WTC11 (cell line): ENCODE results near the gene NFIX. TPM values are rescaled to one million over a fixed set of nuclear protein-coding genes. Genes with fewer than 3 reads are reported as not detected.

Experiments used
- ATAC-seq: fragments of 200-7000 bp; cut with Tn5 transposase; 2 replicates; pipeline ENCODE4 v1.10.0; 2021; ENCODE audit warnings: mild to moderate bottlenecking, moderate library complexity
- CTCF ChIA-PET: fragments of 300-600 bp; sonication (Branson Sonifier 250); formaldehyde crosslinking; loops from one replicate; lab custom pipeline; 2021; ENCODE audit warnings: antibody characterized with exemption; lab: Charles Lee
- POLR2A ChIA-PET: fragments of 350-600 bp; sonication (Branson Sonifier 250); formaldehyde crosslinking; loops from one replicate; lab custom pipeline; 2021; ENCODE audit warnings: antibody characterized with exemption; lab: Charles Lee
- DNase-seq: peaks from one replicate; pipeline ENCODE4 v3.0.0; 2021; ENCODE audit warnings: low spot score
- H3K27ac Mint-ChIP-seq: 2 replicates; pipeline ENCODE4 v1.8.0; 2021; ENCODE audit warnings: mixed read lengths
- H3K27me3 Mint-ChIP-seq: 2 replicates; pipeline ENCODE4 v1.8.0; 2021; ENCODE audit warnings: low read depth, mild to moderate bottlenecking, moderate library complexity, mixed read lengths
- H3K36me3 Mint-ChIP-seq: 2 replicates; pipeline ENCODE4 v1.8.0; 2021; ENCODE audit warnings: mixed read lengths
- H3K4me1 Mint-ChIP-seq: 2 replicates; pipeline ENCODE4 v1.8.0; 2022; ENCODE audit warnings: mixed read lengths
- H3K4me3 Mint-ChIP-seq: 2 replicates; pipeline ENCODE4 v1.8.0; 2021; ENCODE audit warnings: mild to moderate bottlenecking, moderate library complexity, mixed read lengths
- H3K9me3 Mint-ChIP-seq: 2 replicates; pipeline ENCODE4 v1.8.0; 2021; ENCODE audit warnings: mixed read lengths
- ATF1 ChIP-seq: sonication (generic); formaldehyde crosslinking; IDR thresholded peaks from 2 replicates; pipeline ENCODE4 v1.8.1; 2023; ENCODE audit warnings: mild to moderate bottlenecking, moderate library complexity, missing genetic modification reagents
- ELF4 ChIP-seq: sonication (generic); formaldehyde crosslinking; IDR thresholded peaks from 2 replicates; pipeline ENCODE4 v1.8.1; 2022; ENCODE audit warnings: low read depth, mild to moderate bottlenecking, moderate library complexity, missing genetic modification reagents
- FOXJ3 ChIP-seq: sonication (generic); formaldehyde crosslinking; IDR thresholded peaks from 2 replicates; pipeline ENCODE4 v1.9.0; 2021; ENCODE audit warnings: missing genetic modification reagents, mild to moderate bottlenecking, borderline replicate concordance
- FOXP1 ChIP-seq: sonication (generic); formaldehyde crosslinking; IDR thresholded peaks from 2 replicates; pipeline ENCODE4 v1.8.0; 2022; ENCODE audit warnings: missing genetic modification reagents, mild to moderate bottlenecking, moderate library complexity, borderline replicate concordance
- MXD4 ChIP-seq: fragments of 250-450 bp; sonication (Bioruptor Pico); IDR thresholded peaks from 2 replicates; pipeline ENCODE4 v1.8.0; 2021; ENCODE audit warnings: mild to moderate bottlenecking, moderate library complexity, borderline replicate concordance
- SOX15 ChIP-seq: fragments of 250-450 bp; sonication (Bioruptor Pico); IDR thresholded peaks from 2 replicates; pipeline ENCODE4 v1.9.0; 2021; ENCODE audit warnings: mild to moderate bottlenecking
- ZNF232 ChIP-seq: sonication (generic); formaldehyde crosslinking; IDR thresholded peaks from 2 replicates; pipeline ENCODE4 v1.8.0; 2022; ENCODE audit warnings: mild to moderate bottlenecking, missing genetic modification reagents
- total RNA-seq: library from RNA; stranded (reverse); gene quantifications from 3 replicates; pipeline ENCODE4 v1.2.3, GENCODE V29; 2021
- TF ChIP-seq, protein P1 (sequence below): sonication (generic); formaldehyde crosslinking; IDR thresholded peaks from 2 replicates; pipeline ENCODE4 v1.8.1; 2023; ENCODE audit warnings: mild to moderate bottlenecking, missing genetic modification reagents, moderate library complexity
- TF ChIP-seq, protein P2 (sequence below): fragments of 250-450 bp; sonication (Bioruptor Pico); IDR thresholded peaks from 2 replicates; pipeline ENCODE4 v1.9.0; 2021; ENCODE audit warnings: mild to moderate bottlenecking
- TF ChIP-seq, protein P3 (sequence below): sonication (generic); formaldehyde crosslinking; IDR thresholded peaks from 2 replicates; pipeline ENCODE4 v1.8.1; 2022; ENCODE audit warnings: low read depth, mild to moderate bottlenecking, moderate library complexity, missing genetic modification reagents, borderline replicate concordance
- TF ChIP-seq, protein P4 (sequence below): sonication (generic); formaldehyde crosslinking; IDR thresholded peaks from 2 replicates; pipeline ENCODE4 v1.8.0; 2022; ENCODE audit warnings: mild to moderate bottlenecking, missing genetic modification reagents
- TF ChIP-seq, protein P5 (sequence below): sonication (generic); formaldehyde crosslinking; IDR thresholded peaks from 2 replicates; pipeline ENCODE4 v1.8.1; 2023; ENCODE audit warnings: mild to moderate bottlenecking, missing genetic modification reagents, borderline replicate concordance
- TF ChIP-seq, protein P6 (sequence below): sonication (generic); formaldehyde crosslinking; IDR thresholded peaks from 2 replicates; pipeline ENCODE4 v1.8.0; 2023; ENCODE audit warnings: mild to moderate bottlenecking, missing genetic modification reagents
- TF ChIP-seq, protein P7 (sequence below): sonication (generic); formaldehyde crosslinking; IDR thresholded peaks from 2 replicates; pipeline ENCODE4 v1.8.0; 2022; ENCODE audit warnings: missing genetic modification reagents

Gene NFIX
- total RNA-seq, 1 experiment from 2014 or later, result 1.4 TPM

DNA sequence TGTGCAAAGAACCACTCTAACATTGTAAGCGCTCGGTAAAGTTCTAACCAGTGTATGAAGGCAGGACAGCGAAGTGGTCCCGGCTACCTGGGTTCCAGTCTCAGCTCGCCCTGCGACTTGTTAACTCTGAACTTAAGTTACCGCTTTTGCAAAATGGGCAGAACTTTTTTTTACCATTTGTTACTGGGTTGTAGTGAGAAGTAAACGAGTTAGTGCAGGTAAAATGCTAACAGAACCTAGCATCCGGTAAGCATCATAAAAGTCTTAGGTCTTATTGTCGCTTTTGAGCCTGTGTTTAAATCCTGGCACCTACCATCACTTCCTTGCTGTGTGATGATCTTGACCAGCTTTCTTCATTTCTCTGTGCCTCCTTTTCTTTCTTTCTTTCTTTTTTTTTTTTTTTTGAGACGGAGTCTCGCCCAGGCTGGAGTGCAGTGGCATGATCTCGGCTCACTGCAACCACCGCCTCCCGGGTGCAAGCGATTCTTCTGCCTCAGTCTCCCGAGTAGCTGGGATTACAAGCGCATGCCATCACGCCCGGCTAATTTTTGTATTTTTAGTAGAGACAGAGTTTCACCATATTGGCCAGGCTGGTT, 122.0 kb downstream of the NFIX start:
- Mint-ChIP-seq H3K9me3 (no peaks in the 10 kb centered on the region), H3K27ac (peak overlapping the region; percentile 98), H3K27me3 (no peaks in the 10 kb centered on the region; the same call in 1 of the 2 replicates), H3K4me1 (peaks cover 48% of the 10 kb centered on the region), H3K4me3 (peak overlapping the region; percentile 96), H3K36me3 (peaks cover 11% of the 10 kb centered on the region; the same call in 1 of the 2 replicates)
- ChIA-PET CTCF (interaction anchor here (0.5 to 3.7 kb wide), 9 partner anchors 12 to 152 kb away, joined by 3 to 16 read pairs (median 6); no protein-coding TSS in a partner anchor), POLR2A (interaction anchor here (0.5 to 3.3 kb wide), 10 partner anchors 9 to 152 kb away, joined by 3 to 30 read pairs (median 6); partner anchors contain the start of genes IER2 and STX10)
- DNase-seq (no peak), ATAC-seq (no peak)
- TF ChIP-seq MXD4 (CRISPR knock-in tag) (no peak), FOXJ3 (CRISPR knock-in tag) (no peak), SOX15 (no peak), ELF4 (CRISPR knock-in tag) (no peak), FOXP1 (CRISPR knock-in tag) (no peak), ATF1 (CRISPR knock-in tag) (no peak), ZNF232 (no peak)
- TF ChIP-seq, protein P1, sequence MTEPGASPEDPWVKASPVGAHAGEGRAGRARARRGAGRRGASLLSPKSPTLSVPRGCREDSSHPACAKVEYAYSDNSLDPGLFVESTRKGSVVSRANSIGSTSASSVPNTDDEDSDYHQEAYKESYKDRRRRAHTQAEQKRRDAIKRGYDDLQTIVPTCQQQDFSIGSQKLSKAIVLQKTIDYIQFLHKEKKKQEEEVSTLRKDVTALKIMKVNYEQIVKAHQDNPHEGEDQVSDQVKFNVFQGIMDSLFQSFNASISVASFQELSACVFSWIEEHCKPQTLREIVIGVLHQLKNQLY (CRISPR knock-in tag), result no peak
- TF ChIP-seq, protein P2, sequence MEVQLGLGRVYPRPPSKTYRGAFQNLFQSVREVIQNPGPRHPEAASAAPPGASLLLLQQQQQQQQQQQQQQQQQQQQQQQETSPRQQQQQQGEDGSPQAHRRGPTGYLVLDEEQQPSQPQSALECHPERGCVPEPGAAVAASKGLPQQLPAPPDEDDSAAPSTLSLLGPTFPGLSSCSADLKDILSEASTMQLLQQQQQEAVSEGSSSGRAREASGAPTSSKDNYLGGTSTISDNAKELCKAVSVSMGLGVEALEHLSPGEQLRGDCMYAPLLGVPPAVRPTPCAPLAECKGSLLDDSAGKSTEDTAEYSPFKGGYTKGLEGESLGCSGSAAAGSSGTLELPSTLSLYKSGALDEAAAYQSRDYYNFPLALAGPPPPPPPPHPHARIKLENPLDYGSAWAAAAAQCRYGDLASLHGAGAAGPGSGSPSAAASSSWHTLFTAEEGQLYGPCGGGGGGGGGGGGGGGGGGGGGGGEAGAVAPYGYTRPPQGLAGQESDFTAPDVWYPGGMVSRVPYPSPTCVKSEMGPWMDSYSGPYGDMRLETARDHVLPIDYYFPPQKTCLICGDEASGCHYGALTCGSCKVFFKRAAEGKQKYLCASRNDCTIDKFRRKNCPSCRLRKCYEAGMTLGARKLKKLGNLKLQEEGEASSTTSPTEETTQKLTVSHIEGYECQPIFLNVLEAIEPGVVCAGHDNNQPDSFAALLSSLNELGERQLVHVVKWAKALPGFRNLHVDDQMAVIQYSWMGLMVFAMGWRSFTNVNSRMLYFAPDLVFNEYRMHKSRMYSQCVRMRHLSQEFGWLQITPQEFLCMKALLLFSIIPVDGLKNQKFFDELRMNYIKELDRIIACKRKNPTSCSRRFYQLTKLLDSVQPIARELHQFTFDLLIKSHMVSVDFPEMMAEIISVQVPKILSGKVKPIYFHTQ, result no peak
- TF ChIP-seq, protein P3, sequence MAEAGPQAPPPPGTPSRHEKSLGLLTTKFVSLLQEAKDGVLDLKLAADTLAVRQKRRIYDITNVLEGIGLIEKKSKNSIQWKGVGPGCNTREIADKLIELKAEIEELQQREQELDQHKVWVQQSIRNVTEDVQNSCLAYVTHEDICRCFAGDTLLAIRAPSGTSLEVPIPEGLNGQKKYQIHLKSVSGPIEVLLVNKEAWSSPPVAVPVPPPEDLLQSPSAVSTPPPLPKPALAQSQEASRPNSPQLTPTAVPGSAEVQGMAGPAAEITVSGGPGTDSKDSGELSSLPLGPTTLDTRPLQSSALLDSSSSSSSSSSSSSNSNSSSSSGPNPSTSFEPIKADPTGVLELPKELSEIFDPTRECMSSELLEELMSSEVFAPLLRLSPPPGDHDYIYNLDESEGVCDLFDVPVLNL, result no peak
- TF ChIP-seq, protein P4, sequence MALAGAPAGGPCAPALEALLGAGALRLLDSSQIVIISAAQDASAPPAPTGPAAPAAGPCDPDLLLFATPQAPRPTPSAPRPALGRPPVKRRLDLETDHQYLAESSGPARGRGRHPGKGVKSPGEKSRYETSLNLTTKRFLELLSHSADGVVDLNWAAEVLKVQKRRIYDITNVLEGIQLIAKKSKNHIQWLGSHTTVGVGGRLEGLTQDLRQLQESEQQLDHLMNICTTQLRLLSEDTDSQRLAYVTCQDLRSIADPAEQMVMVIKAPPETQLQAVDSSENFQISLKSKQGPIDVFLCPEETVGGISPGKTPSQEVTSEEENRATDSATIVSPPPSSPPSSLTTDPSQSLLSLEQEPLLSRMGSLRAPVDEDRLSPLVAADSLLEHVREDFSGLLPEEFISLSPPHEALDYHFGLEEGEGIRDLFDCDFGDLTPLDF (CRISPR knock-in tag), result no peak
- TF ChIP-seq, protein P5, sequence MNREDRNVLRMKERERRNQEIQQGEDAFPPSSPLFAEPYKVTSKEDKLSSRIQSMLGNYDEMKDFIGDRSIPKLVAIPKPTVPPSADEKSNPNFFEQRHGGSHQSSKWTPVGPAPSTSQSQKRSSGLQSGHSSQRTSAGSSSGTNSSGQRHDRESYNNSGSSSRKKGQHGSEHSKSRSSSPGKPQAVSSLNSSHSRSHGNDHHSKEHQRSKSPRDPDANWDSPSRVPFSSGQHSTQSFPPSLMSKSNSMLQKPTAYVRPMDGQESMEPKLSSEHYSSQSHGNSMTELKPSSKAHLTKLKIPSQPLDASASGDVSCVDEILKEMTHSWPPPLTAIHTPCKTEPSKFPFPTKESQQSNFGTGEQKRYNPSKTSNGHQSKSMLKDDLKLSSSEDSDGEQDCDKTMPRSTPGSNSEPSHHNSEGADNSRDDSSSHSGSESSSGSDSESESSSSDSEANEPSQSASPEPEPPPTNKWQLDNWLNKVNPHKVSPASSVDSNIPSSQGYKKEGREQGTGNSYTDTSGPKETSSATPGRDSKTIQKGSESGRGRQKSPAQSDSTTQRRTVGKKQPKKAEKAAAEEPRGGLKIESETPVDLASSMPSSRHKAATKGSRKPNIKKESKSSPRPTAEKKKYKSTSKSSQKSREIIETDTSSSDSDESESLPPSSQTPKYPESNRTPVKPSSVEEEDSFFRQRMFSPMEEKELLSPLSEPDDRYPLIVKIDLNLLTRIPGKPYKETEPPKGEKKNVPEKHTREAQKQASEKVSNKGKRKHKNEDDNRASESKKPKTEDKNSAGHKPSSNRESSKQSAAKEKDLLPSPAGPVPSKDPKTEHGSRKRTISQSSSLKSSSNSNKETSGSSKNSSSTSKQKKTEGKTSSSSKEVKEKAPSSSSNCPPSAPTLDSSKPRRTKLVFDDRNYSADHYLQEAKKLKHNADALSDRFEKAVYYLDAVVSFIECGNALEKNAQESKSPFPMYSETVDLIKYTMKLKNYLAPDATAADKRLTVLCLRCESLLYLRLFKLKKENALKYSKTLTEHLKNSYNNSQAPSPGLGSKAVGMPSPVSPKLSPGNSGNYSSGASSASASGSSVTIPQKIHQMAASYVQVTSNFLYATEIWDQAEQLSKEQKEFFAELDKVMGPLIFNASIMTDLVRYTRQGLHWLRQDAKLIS (CRISPR knock-in tag), result no peak
- TF ChIP-seq, protein P6, sequence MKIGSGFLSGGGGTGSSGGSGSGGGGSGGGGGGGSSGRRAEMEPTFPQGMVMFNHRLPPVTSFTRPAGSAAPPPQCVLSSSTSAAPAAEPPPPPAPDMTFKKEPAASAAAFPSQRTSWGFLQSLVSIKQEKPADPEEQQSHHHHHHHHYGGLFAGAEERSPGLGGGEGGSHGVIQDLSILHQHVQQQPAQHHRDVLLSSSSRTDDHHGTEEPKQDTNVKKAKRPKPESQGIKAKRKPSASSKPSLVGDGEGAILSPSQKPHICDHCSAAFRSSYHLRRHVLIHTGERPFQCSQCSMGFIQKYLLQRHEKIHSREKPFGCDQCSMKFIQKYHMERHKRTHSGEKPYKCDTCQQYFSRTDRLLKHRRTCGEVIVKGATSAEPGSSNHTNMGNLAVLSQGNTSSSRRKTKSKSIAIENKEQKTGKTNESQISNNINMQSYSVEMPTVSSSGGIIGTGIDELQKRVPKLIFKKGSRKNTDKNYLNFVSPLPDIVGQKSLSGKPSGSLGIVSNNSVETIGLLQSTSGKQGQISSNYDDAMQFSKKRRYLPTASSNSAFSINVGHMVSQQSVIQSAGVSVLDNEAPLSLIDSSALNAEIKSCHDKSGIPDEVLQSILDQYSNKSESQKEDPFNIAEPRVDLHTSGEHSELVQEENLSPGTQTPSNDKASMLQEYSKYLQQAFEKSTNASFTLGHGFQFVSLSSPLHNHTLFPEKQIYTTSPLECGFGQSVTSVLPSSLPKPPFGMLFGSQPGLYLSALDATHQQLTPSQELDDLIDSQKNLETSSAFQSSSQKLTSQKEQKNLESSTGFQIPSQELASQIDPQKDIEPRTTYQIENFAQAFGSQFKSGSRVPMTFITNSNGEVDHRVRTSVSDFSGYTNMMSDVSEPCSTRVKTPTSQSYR (CRISPR knock-in tag), result no peak
- TF ChIP-seq, protein P7, sequence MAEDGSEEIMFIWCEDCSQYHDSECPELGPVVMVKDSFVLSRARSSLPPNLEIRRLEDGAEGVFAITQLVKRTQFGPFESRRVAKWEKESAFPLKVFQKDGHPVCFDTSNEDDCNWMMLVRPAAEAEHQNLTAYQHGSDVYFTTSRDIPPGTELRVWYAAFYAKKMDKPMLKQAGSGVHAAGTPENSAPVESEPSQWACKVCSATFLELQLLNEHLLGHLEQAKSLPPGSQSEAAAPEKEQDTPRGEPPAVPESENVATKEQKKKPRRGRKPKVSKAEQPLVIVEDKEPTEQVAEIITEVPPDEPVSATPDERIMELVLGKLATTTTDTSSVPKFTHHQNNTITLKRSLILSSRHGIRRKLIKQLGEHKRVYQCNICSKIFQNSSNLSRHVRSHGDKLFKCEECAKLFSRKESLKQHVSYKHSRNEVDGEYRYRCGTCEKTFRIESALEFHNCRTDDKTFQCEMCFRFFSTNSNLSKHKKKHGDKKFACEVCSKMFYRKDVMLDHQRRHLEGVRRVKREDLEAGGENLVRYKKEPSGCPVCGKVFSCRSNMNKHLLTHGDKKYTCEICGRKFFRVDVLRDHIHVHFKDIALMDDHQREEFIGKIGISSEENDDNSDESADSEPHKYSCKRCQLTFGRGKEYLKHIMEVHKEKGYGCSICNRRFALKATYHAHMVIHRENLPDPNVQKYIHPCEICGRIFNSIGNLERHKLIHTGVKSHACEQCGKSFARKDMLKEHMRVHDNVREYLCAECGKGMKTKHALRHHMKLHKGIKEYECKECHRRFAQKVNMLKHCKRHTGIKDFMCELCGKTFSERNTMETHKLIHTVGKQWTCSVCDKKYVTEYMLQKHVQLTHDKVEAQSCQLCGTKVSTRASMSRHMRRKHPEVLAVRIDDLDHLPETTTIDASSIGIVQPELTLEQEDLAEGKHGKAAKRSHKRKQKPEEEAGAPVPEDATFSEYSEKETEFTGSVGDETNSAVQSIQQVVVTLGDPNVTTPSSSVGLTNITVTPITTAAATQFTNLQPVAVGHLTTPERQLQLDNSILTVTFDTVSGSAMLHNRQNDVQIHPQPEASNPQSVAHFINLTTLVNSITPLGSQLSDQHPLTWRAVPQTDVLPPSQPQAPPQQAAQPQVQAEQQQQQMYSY (CRISPR knock-in tag), result no peak
